Measurements from ENCODE around the gene ADARB2.

Gene ADARB2

GRCh38 chr10:1569208-1569607 is 168.1 kb downstream of the ADARB2 start:
- TF ChIP-seq, protein P1, sequence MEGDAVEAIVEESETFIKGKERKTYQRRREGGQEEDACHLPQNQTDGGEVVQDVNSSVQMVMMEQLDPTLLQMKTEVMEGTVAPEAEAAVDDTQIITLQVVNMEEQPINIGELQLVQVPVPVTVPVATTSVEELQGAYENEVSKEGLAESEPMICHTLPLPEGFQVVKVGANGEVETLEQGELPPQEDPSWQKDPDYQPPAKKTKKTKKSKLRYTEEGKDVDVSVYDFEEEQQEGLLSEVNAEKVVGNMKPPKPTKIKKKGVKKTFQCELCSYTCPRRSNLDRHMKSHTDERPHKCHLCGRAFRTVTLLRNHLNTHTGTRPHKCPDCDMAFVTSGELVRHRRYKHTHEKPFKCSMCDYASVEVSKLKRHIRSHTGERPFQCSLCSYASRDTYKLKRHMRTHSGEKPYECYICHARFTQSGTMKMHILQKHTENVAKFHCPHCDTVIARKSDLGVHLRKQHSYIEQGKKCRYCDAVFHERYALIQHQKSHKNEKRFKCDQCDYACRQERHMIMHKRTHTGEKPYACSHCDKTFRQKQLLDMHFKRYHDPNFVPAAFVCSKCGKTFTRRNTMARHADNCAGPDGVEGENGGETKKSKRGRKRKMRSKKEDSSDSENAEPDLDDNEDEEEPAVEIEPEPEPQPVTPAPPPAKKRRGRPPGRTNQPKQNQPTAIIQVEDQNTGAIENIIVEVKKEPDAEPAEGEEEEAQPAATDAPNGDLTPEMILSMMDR (IDR thresholded peaks at IDR 0.05; ENCODE audit: borderline replicate concordance, insufficient read depth, low read depth, low read length) = no peak
- no peak overlapping the region for H3K4me3 ChIP-seq (ENCODE audit: low read depth, low read length)

DNA sequence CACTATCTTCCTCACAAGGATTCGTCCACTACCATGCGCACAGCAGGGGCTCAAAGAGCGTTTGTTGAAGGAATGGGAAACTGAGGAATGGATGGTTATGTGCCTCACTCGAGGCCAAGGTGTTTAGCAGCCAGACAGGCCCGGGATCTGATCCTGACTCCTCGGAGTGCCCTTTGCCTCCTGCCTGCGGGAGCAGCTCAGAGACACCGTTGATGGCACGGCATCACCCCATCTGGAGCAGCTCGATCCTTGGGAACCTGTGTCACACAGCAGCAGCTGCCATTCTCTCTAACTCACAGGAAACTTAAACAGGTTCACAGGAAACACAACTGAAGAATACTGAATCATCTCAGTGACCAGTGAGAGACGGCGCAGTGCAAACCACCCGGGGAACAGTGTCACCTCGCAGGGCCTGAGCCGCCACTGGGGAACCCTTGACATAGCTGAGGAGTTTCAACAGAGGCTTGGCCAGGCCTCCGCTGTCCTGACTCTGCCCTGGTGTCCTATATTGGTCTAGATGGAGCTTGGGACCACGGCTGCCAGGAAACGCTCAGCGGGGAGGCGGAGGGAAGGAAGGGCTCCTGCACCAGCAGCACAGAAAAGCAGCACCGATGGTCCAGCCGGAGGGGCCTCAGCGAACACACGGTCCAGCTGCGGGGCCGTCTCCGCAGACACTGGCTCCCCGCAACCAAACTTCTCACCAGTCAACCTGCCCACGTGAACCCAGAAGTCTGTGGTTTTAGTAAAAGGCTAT is 169.4 kb downstream of the ADARB2 start:
- TF ChIP-seq, protein P1 (IDR thresholded peaks at IDR 0.05; ENCODE audit: borderline replicate concordance, insufficient read depth, low read depth, low read length) = no peak
- no peak overlapping the region for H3K4me3 ChIP-seq (ENCODE audit: low read depth, low read length)

DNA sequence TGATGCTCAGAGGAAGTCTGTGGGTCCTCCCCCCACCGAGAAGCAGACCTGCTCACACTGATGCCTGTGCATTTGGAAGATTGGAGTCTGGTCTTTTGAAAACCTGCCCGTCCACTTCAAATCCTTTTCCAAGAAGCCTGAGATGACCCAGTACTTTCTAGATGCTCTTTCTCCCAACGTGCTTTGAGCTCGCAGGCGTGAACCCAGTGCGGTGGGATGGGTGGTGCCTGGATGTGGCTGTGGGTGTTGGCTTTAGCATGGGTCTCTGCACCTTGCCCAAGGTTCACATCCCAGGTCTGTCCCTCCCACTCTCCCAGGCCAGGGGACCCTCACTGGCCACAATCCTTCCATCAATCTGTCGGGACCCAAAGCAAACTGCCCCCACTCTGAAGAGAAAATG is 170.2 kb downstream of the ADARB2 start:
- TF ChIP-seq, protein P1 (IDR thresholded peaks at IDR 0.05; ENCODE audit: borderline replicate concordance, insufficient read depth, low read depth, low read length) = no peak
- H3K4me3 ChIP-seq (ENCODE audit: low read depth, low read length) = no peak overlapping the region

- no peak overlapping the region for H3K4me3 ChIP-seq (ENCODE audit: low read depth, low read length)
- TF ChIP-seq, protein P1 (IDR thresholded peaks at IDR 0.05; ENCODE audit: borderline replicate concordance, insufficient read depth, low read depth, low read length) = no peak
Measured at GRCh38 chr10:1564791-1565190, 172.5 kb downstream of the ADARB2 start.

DNA sequence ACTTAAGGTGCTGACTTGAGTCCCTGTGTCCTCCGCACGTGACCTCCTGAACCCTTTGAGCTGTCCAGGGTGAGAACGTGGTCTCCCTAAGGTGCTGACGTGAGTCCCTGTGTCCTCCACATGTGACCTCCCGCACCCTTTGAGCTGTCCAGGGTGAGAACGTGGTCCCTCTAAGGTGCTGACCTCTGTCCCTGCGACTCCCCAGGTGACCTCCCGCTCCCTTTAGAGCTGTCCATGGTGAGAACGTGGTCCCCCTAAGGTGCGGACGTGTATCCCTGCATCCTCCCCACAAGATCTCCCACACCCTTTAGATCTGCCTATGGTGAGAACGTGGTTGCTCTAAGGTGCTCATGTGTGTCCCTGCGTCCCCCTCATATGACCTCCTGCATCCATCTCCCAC is 174.3 kb downstream of the ADARB2 start:
- H3K4me3 ChIP-seq (ENCODE audit: low read depth, low read length) = no peak overlapping the region
- TF ChIP-seq, protein P1 (IDR thresholded peaks at IDR 0.05; ENCODE audit: borderline replicate concordance, insufficient read depth, low read depth, low read length) = no peak

DNA sequence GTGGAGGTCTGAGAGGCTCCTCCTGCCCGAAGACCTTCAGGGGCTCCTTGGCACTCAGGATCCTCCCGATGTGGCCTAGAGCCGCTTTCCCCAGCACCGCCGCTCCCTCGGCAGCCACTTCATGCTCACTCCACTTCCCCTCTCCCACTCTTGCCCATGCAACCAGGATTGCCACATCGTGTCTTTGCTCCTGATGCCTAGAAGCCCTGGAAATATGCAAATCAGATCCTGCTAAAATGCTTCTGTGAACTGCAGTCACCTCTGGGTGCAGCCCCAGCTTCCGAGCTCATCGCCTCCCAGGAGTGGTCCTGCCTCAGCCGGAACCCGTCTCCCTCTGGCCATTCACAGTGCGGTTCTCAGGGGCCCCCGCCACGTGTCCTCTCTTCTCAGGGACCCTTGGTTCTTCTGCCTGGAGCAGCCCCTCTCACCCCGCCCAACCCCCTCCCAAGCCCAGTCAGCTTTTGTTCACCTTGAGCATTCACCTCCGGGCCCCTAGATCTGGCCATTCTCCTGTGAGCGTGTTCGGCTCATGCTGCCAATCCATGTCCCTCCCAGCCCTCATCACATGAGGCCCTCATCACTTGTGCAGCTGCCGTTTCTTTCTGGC is 175.5 kb downstream of the ADARB2 start:
- TF ChIP-seq, protein P1 (IDR thresholded peaks at IDR 0.05; ENCODE audit: borderline replicate concordance, insufficient read depth, low read depth, low read length) = no peak

More for the DNA sequence above, 175.5 kb downstream of the ADARB2 start:
- no peak overlapping the region for H3K4me3 ChIP-seq (ENCODE audit: low read depth, low read length)

Data from GM12875 (cell line).